PFSK-1 (cell line): ENCODE data around the gene STK11.

Experiments
- FOXP2 ChIP-seq: optimal IDR thresholded peaks from 2 replicates; pipeline ENCODE3; 2011; ENCODE audit warnings: borderline replicate concordance, control low read depth, inconsistent platforms; ENCODE audit not compliant: insufficient read depth; ENCODE audit errors: extremely low read length, extremely low read depth
- POLR2AphosphoS5 ChIP-seq: IDR thresholded peaks from 2 replicates; pipeline ENCODE4 v1.6.1; 2012; ENCODE audit warnings: low read depth, mild to moderate bottlenecking, control low read depth, low read length, moderate library complexity
- REST ChIP-seq, 2 experiments: IDR thresholded peaks; 2 replicates each; pipeline versions ENCODE4 v1.6.1 to v1.8.0; 2011 to 2012; ENCODE audit warnings: low read depth in 2 of 2, low read length in 2 of 2, control low read depth in 1 of 2, inconsistent platforms in 1 of 2, mild to moderate bottlenecking in 1 of 2, moderate library complexity in 1 of 2; ENCODE audit not compliant: insufficient read depth in 1 of 2
- SIN3A ChIP-seq: IDR thresholded peaks from 2 replicates; pipeline ENCODE4 v1.6.1; 2012; ENCODE audit warnings: mild to moderate bottlenecking, low read length, moderate library complexity, borderline replicate concordance; ENCODE audit not compliant: insufficient read depth
- TAF1 ChIP-seq: IDR thresholded peaks from 2 replicates; pipeline ENCODE4 v1.6.1; 2012; ENCODE audit warnings: low read length, control low read depth, borderline replicate concordance; ENCODE audit not compliant: insufficient read depth

The STK11 gene

DNA sequence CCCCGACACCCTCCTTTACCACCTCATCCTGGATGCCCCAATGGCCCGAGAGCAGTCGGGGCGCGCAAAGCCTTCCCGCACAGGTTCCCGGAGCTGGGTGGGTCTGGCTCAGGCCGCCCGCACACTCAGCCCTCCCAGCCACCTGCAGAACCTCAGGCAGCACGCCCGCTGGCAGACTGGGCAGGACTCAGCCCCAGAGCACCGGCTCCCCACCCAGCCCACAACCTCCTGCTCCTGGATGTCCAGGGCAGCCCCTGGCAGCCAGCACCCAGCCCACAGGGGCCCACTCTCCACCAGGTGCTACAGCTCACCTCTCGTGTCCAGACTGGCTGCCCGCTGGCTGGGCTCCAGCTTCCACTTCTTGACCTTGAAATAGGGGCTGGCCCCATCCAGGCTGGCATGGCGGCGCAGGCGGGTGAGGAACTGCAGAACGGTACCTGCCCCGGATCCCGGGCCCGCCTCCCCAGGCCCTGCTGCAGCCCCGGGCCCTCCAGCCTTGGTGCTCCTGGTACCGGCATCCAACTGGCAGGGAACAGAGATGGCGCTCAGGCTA, 27.6 kb downstream of the STK11 start:
- TF ChIP-seq TAF1: no peak

- TF ChIP-seq POLR2AphosphoS5 (no peak), SIN3A (no peak), FOXP2 (no peak), REST (IDR thresholded peaks at IDR 0.05; ENCODE audit: insufficient read depth in 1 of 2, low read depth in 2 of 2, low read length in 2 of 2) (no peak), TAF1 (no peak)
These were observed 28.7 kb downstream of the STK11 start for GRCh38 chr19:1234051-1234954.

- no peak for TF ChIP-seq TAF1
- no peak for TF ChIP-seq SIN3A
- no peak for TF ChIP-seq POLR2AphosphoS5
- TF ChIP-seq FOXP2: no peak
- TF ChIP-seq REST (IDR thresholded peaks at IDR 0.05; ENCODE audit: insufficient read depth in 1 of 2, low read depth in 2 of 2, low read length in 2 of 2): no peak
These were observed 29.4 kb downstream of the STK11 start for GRCh38 chr19:1234955-1235380.

GRCh38 chr19:1235625-1236538, 30.3 kb downstream of the STK11 start:
- TF ChIP-seq FOXP2 (no peak), REST (IDR thresholded peaks at IDR 0.05; ENCODE audit: insufficient read depth in 1 of 2, low read depth in 2 of 2, low read length in 2 of 2) (no peak), SIN3A (no peak), TAF1 (no peak), POLR2AphosphoS5 (no peak)

- TF ChIP-seq SIN3A (no peak), TAF1 (no peak), REST (IDR thresholded peaks at IDR 0.05; ENCODE audit: insufficient read depth in 1 of 2, low read depth in 2 of 2, low read length in 2 of 2) (no peak), POLR2AphosphoS5 (no peak), FOXP2 (no peak)
These were observed 31.0 kb downstream of the STK11 start for GRCh38 chr19:1236576-1236975.
